Breast epithelium (tissue), 4 donors: Measurements from ENCODE around the gene FERMT3. TPM values are rescaled to one million over a fixed set of nuclear protein-coding genes. Genes with fewer than 3 reads are reported as not detected.
A peak's percentile ranks its signal among the peaks of the same experiment; 100 is the strongest.

Experiments used
- DNase-seq, 2 donors: peaks; one replicate each; pipeline ENCODE4 v3.0.0-alpha.2; 2019; ENCODE audit warnings: low spot score in 2 of 2
- H3K27ac ChIP-seq, 2 donors: fragments of 200-600 bp; sonication (generic) in 1 of 2; one replicate each; pipeline ENCODE4 v1.5.1; 2016 to 2019; ENCODE audit warnings: mild to moderate bottlenecking in 1 of 2
- H3K27me3 ChIP-seq, 2 donors: fragments of 200-600 bp; sonication (generic) in 1 of 2; one replicate each; pipeline versions ENCODE4 v1.5.1 to v1.6.0; 2017 to 2019; ENCODE audit warnings: control low read depth in 1 of 2, mild to moderate bottlenecking in 1 of 2
- H3K36me3 ChIP-seq: fragments of 200-600 bp; one replicate; pipeline ENCODE4 v1.5.1; 2019
- H3K4me1 ChIP-seq, 2 donors: fragments of 200-600 bp; sonication (generic); one replicate each; pipeline ENCODE4 v1.5.1; 2016 to 2019; ENCODE audit warnings: control low read depth in 1 of 2
- H3K4me3 ChIP-seq, 3 donors: fragments of 200-600 bp; sonication (generic); 1 replicate in 2 of 3; 2 replicates in 1 of 3; pipeline ENCODE4 v1.5.1; 2016 to 2019; ENCODE audit warnings: mild to moderate bottlenecking in 3 of 3, moderate library complexity in 2 of 3
- H3K9me3 ChIP-seq, 2 donors: fragments of 200-600 bp; sonication (generic) in 1 of 2; one replicate each; pipeline ENCODE4 v1.5.1; 2016 to 2019; ENCODE audit warnings: control low read depth in 1 of 2
- CTCF ChIP-seq, 3 donors: fragments of 450-650 bp; IDR thresholded peaks; one replicate each; pipeline ENCODE4 v1.5.1; 2016 to 2017; ENCODE audit warnings: antibody characterized with exemption in 3 of 3, mild to moderate bottlenecking in 3 of 3, moderate library complexity in 3 of 3
- POLR2A ChIP-seq: fragments of 450-650 bp; IDR thresholded peaks from one replicate; pipeline ENCODE4 v1.6.1; 2016; ENCODE audit warnings: antibody characterized with exemption, mild to moderate bottlenecking, moderate library complexity
- POLR2AphosphoS5 ChIP-seq, 3 donors: sonication (generic); formaldehyde crosslinking; IDR thresholded peaks; one replicate each; pipeline ENCODE4 v1.6.1; 2017; ENCODE audit warnings: antibody characterized with exemption in 3 of 3
- intact Hi-C: fragments of 100-400 bp; cut with DNase I; formaldehyde crosslinking; loops from one replicate; pipeline ENCODE4 v1.15.1; 2023; ENCODE audit warnings: low total_unique reads
- total RNA-seq, 3 donors: library from RNA; depleted of rRNA; stranded (reverse); fragments of >200 nt; gene quantifications; one replicate each; pipeline ENCODE4 v1.1.0, GENCODE V29; 2016

The FERMT3 gene
- total RNA-seq, 3 donors from 2014 or later: 14.0 to 42.2 (median 17.4) TPM

- Histone ChIP-seq H3K9me3 (no peaks in the 10 kb centered on the region), H3K4me3 (peak within 1 kb of the TSS in 2 of 3 donors; percentile 61 to 77), H3K27me3 (no peaks in the 10 kb centered on the region), H3K36me3 (no peaks in the 10 kb centered on the region), H3K27ac (peak within 1 kb of the TSS; percentile 79 to 93), H3K4me1 (no peaks in the 10 kb centered on the region)
- intact Hi-C loops: no loop called here
- TF ChIP-seq POLR2AphosphoS5 (IDR thresholded peaks at IDR 0.05): peak; percentile 12 to 85 (median 73)
- TF ChIP-seq CTCF (IDR thresholded peaks at IDR 0.05): peak; percentile 33 to 59 (median 44)
- no peak for TF ChIP-seq POLR2A
- DNase-seq: peak; percentile 100
Observed at GRCh38 chr11:64185693-64186491, 20.6 kb upstream of the FERMT3 start, which contains the start of gene STIP1. Gene STIP1 (plus strand): TSS chr11:64186171. CDS start chr11:64186262, 91 bp downstream.

GRCh38 chr11:64186492-64187165, 19.9 kb upstream of the FERMT3 start:
- Histone ChIP-seq H3K4me1 (no peaks in the 10 kb centered on the region), H3K27ac (peak overlapping the region in 1 of 2 donors; percentile 92), H3K9me3 (no peaks in the 10 kb centered on the region), H3K4me3 (no peak overlapping the region), H3K36me3 (no peaks in the 10 kb centered on the region), H3K27me3 (no peaks in the 10 kb centered on the region)
- no peak for DNase-seq
- TF ChIP-seq POLR2A (no peak), POLR2AphosphoS5 (IDR thresholded peaks at IDR 0.05) (no peak), CTCF (IDR thresholded peaks at IDR 0.05) (no peak)
- intact Hi-C loops: no loop called here

GRCh38 chr11:64192434-64192833, 14.1 kb upstream of the FERMT3 start:
- Histone ChIP-seq H3K9me3 (no peaks in the 10 kb centered on the region), H3K36me3 (peaks cover 7% of the 10 kb centered on the region), H3K4me1 (no peaks in the 10 kb centered on the region), H3K27me3 (no peaks in the 10 kb centered on the region), H3K4me3 (no peak overlapping the region), H3K27ac (no peak overlapping the region)
- TF ChIP-seq POLR2A (no peak), CTCF (IDR thresholded peaks at IDR 0.05) (no peak), POLR2AphosphoS5 (IDR thresholded peaks at IDR 0.05) (no peak)
- intact Hi-C loops: no loop called here
- no peak for DNase-seq

- no peaks in the 10 kb centered on the region for H3K9me3 ChIP-seq
- H3K27me3 ChIP-seq: no peaks in the 10 kb centered on the region
- H3K4me3 ChIP-seq: no peak overlapping the region
- TF ChIP-seq POLR2A: no peak
- TF ChIP-seq POLR2AphosphoS5 (IDR thresholded peaks at IDR 0.05): no peak
- TF ChIP-seq CTCF (IDR thresholded peaks at IDR 0.05): no peak
- H3K27ac ChIP-seq: no peak overlapping the region
- DNase-seq: no peak
- H3K36me3 ChIP-seq: peaks cover 7% of the 10 kb centered on the region
- H3K4me1 ChIP-seq: no peaks in the 10 kb centered on the region
- intact Hi-C loops: loop anchor here (5.0 kb wide), 2 partner anchors 281 to 1644 kb away; no protein-coding TSS in a partner anchor
Observed at GRCh38 chr11:64196626-64197025, 9.9 kb upstream of the FERMT3 start.

- Histone ChIP-seq H3K27me3 (no peaks in the 10 kb centered on the region), H3K9me3 (no peaks in the 10 kb centered on the region), H3K4me1 (no peaks in the 10 kb centered on the region), H3K4me3 (no peak overlapping the region), H3K27ac (no peak overlapping the region), H3K36me3 (peaks cover 7% of the 10 kb centered on the region)
- no peak for DNase-seq
- intact Hi-C loops: loop anchor here (5.0 kb wide), 2 partner anchors 279 to 1646 kb away; no protein-coding TSS in a partner anchor
- TF ChIP-seq CTCF (IDR thresholded peaks at IDR 0.05): no peak
- no peak for TF ChIP-seq POLR2A
- no peak for TF ChIP-seq POLR2AphosphoS5 (IDR thresholded peaks at IDR 0.05)
Observed at GRCh38 chr11:64198511-64198910, 8.0 kb upstream of the FERMT3 start.
